HG02840 (cell line): ENCODE results near the gene EYA4.

Experiments
- ATAC-seq: cut with Tn5 transposase; IDR thresholded peaks from one replicate; pipeline ENCODE4 v1.9.1; 2021; ENCODE audit warnings: mild to moderate bottlenecking, moderate library complexity, moderate number of reproducible peaks; ENCODE audit not compliant: unreplicated experiment, low FRiP score

The EYA4 gene

GRCh38 chr6:133286765-133287164 is 45.6 kb downstream of the EYA4 start:
- ATAC-seq, result no peak

GRCh38 chr6:133288662-133289061 is 47.5 kb downstream of the EYA4 start:
- no peak for ATAC-seq

- no peak for ATAC-seq
Measured at GRCh38 chr6:133289733-133290306, 48.7 kb downstream of the EYA4 start.

- ATAC-seq, result no peak
Measured at GRCh38 chr6:133290930-133291329, 49.8 kb downstream of the EYA4 start.

GRCh38 chr6:133291671-133292070 is 50.5 kb downstream of the EYA4 start:
- no peak for ATAC-seq

- no peak for ATAC-seq
Measured at GRCh38 chr6:133297657-133298056, 56.5 kb downstream of the EYA4 start.

- no peak for ATAC-seq
Measured at GRCh38 chr6:133298335-133298734, 57.2 kb downstream of the EYA4 start.

- ATAC-seq, result no peak
Measured at GRCh38 chr6:133298801-133299200, 57.6 kb downstream of the EYA4 start.

GRCh38 chr6:133300896-133301295 is 59.7 kb downstream of the EYA4 start:
- ATAC-seq, result no peak

GRCh38 chr6:133301835-133302234 is 60.7 kb downstream of the EYA4 start:
- ATAC-seq, result no peak

- no peak for ATAC-seq
Measured at GRCh38 chr6:133306931-133307330, 65.8 kb downstream of the EYA4 start.

- ATAC-seq, result no peak
Measured at GRCh38 chr6:133309579-133309978, 68.4 kb downstream of the EYA4 start.

GRCh38 chr6:133312006-133312405 is 70.8 kb downstream of the EYA4 start:
- no peak for ATAC-seq

- no peak for ATAC-seq
Measured at GRCh38 chr6:133313068-133313467, 71.9 kb downstream of the EYA4 start.

- ATAC-seq, result no peak
Measured at GRCh38 chr6:133314947-133315346, 73.8 kb downstream of the EYA4 start.

- no peak for ATAC-seq
Measured at GRCh38 chr6:133315811-133316210, 74.7 kb downstream of the EYA4 start.

- no peak for ATAC-seq
Measured at GRCh38 chr6:133317704-133318103, 76.5 kb downstream of the EYA4 start.

GRCh38 chr6:133326584-133326983 is 85.4 kb downstream of the EYA4 start:
- ATAC-seq, result no peak

- no peak for ATAC-seq
Measured at GRCh38 chr6:133333852-133334251, 92.7 kb downstream of the EYA4 start.

- ATAC-seq, result no peak
Measured at GRCh38 chr6:133337308-133337707, 96.2 kb downstream of the EYA4 start.

- ATAC-seq, result no peak
Measured at GRCh38 chr6:133339543-133340384, 98.6 kb downstream of the EYA4 start.

- ATAC-seq, result no peak
Measured at GRCh38 chr6:133340557-133340956, 99.4 kb downstream of the EYA4 start.
